HG02885 (cell line): ENCODE data around the gene CEP112.

ENCODE experiments used
- ATAC-seq: cut with Tn5 transposase; IDR thresholded peaks from one replicate; pipeline ENCODE4 v1.9.1; 2021; ENCODE audit warnings: mild to moderate bottlenecking; ENCODE audit not compliant: unreplicated experiment, poor library complexity

The CEP112 gene

GRCh38 chr17:66191593-66192377, at the start of gene CEP112:
TSS of gene CEP112 (minus strand) at chr17:66192133.
- peak; percentile 70 for ATAC-seq

- ATAC-seq: no peak
Observed at GRCh38 chr17:66240630-66241029, 48.7 kb upstream of the CEP112 start.

GRCh38 chr17:66240013-66240412, 48.1 kb upstream of the CEP112 start:
- ATAC-seq: no peak

GRCh38 chr17:66235377-66235994, 43.6 kb upstream of the CEP112 start:
- no peak for ATAC-seq

- ATAC-seq: no peak
Observed at GRCh38 chr17:66234611-66235010, 42.7 kb upstream of the CEP112 start.

GRCh38 chr17:66233023-66233753, 41.3 kb upstream of the CEP112 start:
- no peak for ATAC-seq

GRCh38 chr17:66230922-66231591, 39.1 kb upstream of the CEP112 start:
- ATAC-seq: no peak

GRCh38 chr17:66229783-66230538, 38.0 kb upstream of the CEP112 start:
- no peak for ATAC-seq

- ATAC-seq: no peak
Observed at GRCh38 chr17:66228887-66229782, 37.2 kb upstream of the CEP112 start, which contains the start of gene APOH. TSS of gene APOH (minus strand) at chr17:66229415. CDS start at chr17:66229379, 36 bp downstream.

GRCh38 chr17:66227212-66228045, 35.5 kb upstream of the CEP112 start:
- no peak for ATAC-seq

GRCh38 chr17:66222798-66223350, 30.9 kb upstream of the CEP112 start:
- no peak for ATAC-seq

GRCh38 chr17:66221755-66222530, 30.0 kb upstream of the CEP112 start:
- ATAC-seq: no peak

- no peak for ATAC-seq
Observed at GRCh38 chr17:66221343-66221742, 29.4 kb upstream of the CEP112 start.

GRCh38 chr17:66220079-66220835, 28.3 kb upstream of the CEP112 start:
- ATAC-seq: no peak

GRCh38 chr17:66215529-66215911, 23.6 kb upstream of the CEP112 start:
- no peak for ATAC-seq

GRCh38 chr17:66214884-66215528, 23.1 kb upstream of the CEP112 start:
- ATAC-seq: no peak
